ENCODE measurements around the gene KCNMB2. TPM values are rescaled to one million over a fixed set of nuclear protein-coding genes. Genes with fewer than 3 reads are reported as not detected.

Gene KCNMB2
- total RNA-seq, 1 experiment from 2014 or later, result not detected

DNA sequence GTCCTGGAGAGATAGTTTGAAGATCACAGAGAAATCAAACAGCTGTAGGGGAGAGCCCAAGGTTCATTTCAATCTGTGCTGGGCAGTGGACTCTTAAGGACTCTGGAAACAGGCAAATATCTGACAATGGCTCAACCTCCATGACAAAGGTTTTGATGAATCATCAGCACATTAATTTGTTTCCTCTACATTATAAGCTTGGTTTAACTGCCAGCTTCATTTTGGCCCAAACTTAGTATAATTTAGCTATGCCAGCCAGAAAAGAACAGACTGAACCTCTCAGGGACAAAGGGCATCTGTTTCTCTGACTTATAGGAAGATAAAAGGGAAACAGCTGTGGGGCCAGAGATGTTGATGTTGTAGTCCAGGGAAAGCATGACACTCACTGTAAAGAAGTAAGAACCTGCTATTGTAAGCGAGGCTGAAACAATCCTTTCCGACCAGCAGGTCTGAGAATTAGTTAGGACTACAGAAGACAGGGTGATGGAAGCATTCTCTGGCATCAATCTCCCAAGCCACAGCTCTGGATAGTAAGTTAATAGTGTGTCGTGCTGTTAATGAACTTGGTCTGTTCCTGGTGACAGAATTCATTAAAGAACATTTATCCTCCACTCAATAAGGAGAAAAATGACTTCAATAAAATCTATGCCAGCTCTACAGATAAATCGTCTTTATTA is 110.1 kb downstream of the KCNMB2 start:
- H3K4me3 Mint-ChIP-seq (ENCODE audit: unreplicated experiment), result no peak overlapping the region
- ChIA-PET CTCF (no interaction called here), POLR2A (no interaction called here)
- H3K27me3 Mint-ChIP-seq (ENCODE audit: insufficient read depth, unreplicated experiment), result no peaks in the 10 kb centered on the region
- no peak for DNase-seq
- peaks cover 10% of the 10 kb centered on the region for H3K9me3 Mint-ChIP-seq (ENCODE audit: unreplicated experiment)
- no peak overlapping the region for H3K4me3 ChIP-seq (ENCODE audit: low read depth, low read length)
- no peak overlapping the region for H3K27ac Mint-ChIP-seq (ENCODE audit: unreplicated experiment)
- no peaks in the 10 kb centered on the region for H3K27me3 ChIP-seq (replicated peaks; ENCODE audit: control insufficient read depth, insufficient read depth, low read length)
- no peaks in the 10 kb centered on the region for H3K4me1 Mint-ChIP-seq (ENCODE audit: low read depth, unreplicated experiment)
- no peaks in the 10 kb centered on the region for H3K36me3 Mint-ChIP-seq (ENCODE audit: insufficient read depth, unreplicated experiment)
- no peaks in the 10 kb centered on the region for H3K36me3 ChIP-seq (ENCODE audit: control insufficient read depth, insufficient read depth, low read length)
- no TSS peak for BruUV-seq (replicated peaks)
- no peaks in the 10 kb centered on the region for H3K4me1 ChIP-seq
- TF ChIP-seq, protein P1, sequence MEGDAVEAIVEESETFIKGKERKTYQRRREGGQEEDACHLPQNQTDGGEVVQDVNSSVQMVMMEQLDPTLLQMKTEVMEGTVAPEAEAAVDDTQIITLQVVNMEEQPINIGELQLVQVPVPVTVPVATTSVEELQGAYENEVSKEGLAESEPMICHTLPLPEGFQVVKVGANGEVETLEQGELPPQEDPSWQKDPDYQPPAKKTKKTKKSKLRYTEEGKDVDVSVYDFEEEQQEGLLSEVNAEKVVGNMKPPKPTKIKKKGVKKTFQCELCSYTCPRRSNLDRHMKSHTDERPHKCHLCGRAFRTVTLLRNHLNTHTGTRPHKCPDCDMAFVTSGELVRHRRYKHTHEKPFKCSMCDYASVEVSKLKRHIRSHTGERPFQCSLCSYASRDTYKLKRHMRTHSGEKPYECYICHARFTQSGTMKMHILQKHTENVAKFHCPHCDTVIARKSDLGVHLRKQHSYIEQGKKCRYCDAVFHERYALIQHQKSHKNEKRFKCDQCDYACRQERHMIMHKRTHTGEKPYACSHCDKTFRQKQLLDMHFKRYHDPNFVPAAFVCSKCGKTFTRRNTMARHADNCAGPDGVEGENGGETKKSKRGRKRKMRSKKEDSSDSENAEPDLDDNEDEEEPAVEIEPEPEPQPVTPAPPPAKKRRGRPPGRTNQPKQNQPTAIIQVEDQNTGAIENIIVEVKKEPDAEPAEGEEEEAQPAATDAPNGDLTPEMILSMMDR (IDR thresholded peaks at IDR 0.05; ENCODE audit: insufficient read depth in 1 of 2, low read depth in 1 of 2, low read length in 1 of 2, severe bottlenecking in 1 of 2, unreplicated experiment in 1 of 2), result no peak
- no peaks in the 10 kb centered on the region for H3K9me3 ChIP-seq
- intact Hi-C loops (cut with micrococcal nuclease; ENCODE audit: unreplicated experiment), result no loop called here

DNA sequence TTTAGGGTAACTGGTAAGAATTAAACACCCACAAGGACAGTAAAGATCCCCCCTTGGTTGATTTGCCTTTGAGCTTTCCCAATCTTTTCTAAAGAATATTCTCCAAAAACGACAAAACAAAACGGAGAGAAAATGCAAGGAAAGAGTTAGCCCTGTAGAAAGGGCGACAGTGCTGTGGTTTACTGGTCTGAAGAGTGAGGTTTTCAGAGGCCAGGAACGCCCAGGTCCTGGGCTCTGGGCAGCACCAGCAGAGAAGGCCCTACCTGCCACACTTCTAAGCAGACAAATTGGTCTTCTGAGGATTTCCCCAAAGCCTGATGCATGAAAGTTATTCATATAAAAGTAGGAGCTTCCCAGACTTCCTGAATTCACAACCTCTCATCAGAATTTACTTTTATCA is 119.3 kb downstream of the KCNMB2 start:
- DNase-seq, result no peak
- Histone ChIP-seq H3K9me3 (no peaks in the 10 kb centered on the region), H3K36me3 (ENCODE audit: control insufficient read depth, insufficient read depth, low read length) (no peaks in the 10 kb centered on the region), H3K27me3 (replicated peaks; ENCODE audit: control insufficient read depth, insufficient read depth, low read length) (no peaks in the 10 kb centered on the region), H3K4me1 (no peaks in the 10 kb centered on the region), H3K4me3 (ENCODE audit: low read depth, low read length) (no peak overlapping the region)
- BruUV-seq (replicated peaks), result no TSS peak
- POLR2A ChIA-PET, result no interaction called here
- Mint-ChIP-seq H3K27ac (ENCODE audit: unreplicated experiment) (no peak overlapping the region), H3K4me3 (ENCODE audit: unreplicated experiment) (no peak overlapping the region), H3K36me3 (ENCODE audit: insufficient read depth, unreplicated experiment) (no peaks in the 10 kb centered on the region), H3K27me3 (ENCODE audit: insufficient read depth, unreplicated experiment) (no peaks in the 10 kb centered on the region), H3K9me3 (ENCODE audit: unreplicated experiment) (peaks cover 10% of the 10 kb centered on the region), H3K4me1 (ENCODE audit: low read depth, unreplicated experiment) (peaks cover 7% of the 10 kb centered on the region)
- CTCF ChIA-PET, result no interaction called here
- intact Hi-C loops (cut with micrococcal nuclease; ENCODE audit: unreplicated experiment), result no loop called here
- TF ChIP-seq, protein P1 (IDR thresholded peaks at IDR 0.05; ENCODE audit: insufficient read depth in 1 of 2, low read depth in 1 of 2, low read length in 1 of 2, severe bottlenecking in 1 of 2, unreplicated experiment in 1 of 2), result no peak

DNA sequence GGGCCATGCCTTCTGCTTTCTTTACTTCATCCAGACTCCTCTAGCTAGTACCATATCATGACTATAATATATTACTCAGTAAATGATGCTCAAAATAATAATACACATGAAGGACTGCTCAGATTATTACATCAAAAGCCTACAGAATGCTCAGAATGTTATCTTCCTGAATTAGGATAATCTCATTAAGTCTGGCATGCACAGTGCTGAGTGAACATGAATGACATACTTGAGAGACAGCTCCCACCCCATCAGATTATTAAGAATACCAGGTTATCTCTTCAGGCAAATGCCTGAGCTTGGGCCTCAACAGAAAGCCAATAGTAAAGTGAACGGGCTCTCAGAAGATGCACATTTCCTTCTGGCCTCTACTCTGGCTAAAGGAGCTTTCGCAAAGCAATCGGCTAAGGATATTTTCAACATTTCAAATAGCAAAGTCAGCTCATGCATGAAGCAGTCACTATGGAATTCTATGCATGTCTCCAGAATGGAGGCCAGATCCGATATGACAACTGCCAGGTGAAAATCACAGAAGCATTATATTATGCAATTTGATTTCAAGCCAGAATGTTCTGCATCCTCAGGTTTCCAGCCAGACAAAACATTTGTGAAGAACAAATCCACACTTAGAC is 122.6 kb downstream of the KCNMB2 start:
- no peaks in the 10 kb centered on the region for H3K36me3 ChIP-seq (ENCODE audit: control insufficient read depth, insufficient read depth, low read length)
- intact Hi-C loops (cut with micrococcal nuclease; ENCODE audit: unreplicated experiment), result no loop called here
- Mint-ChIP-seq H3K36me3 (ENCODE audit: insufficient read depth, unreplicated experiment) (no peaks in the 10 kb centered on the region), H3K4me3 (ENCODE audit: unreplicated experiment) (no peak overlapping the region), H3K4me1 (ENCODE audit: low read depth, unreplicated experiment) (peaks cover 14% of the 10 kb centered on the region), H3K27ac (ENCODE audit: unreplicated experiment) (no peak overlapping the region), H3K9me3 (ENCODE audit: unreplicated experiment) (peaks cover 10% of the 10 kb centered on the region), H3K27me3 (ENCODE audit: insufficient read depth, unreplicated experiment) (no peaks in the 10 kb centered on the region)
- ChIA-PET CTCF (no interaction called here), POLR2A (no interaction called here)
- no peak overlapping the region for H3K4me3 ChIP-seq (ENCODE audit: low read depth, low read length)
- DNase-seq, result no peak
- H3K27me3 ChIP-seq (replicated peaks; ENCODE audit: control insufficient read depth, insufficient read depth, low read length), result no peaks in the 10 kb centered on the region
- TF ChIP-seq, protein P1 (IDR thresholded peaks at IDR 0.05; ENCODE audit: insufficient read depth in 1 of 2, low read depth in 1 of 2, low read length in 1 of 2, severe bottlenecking in 1 of 2, unreplicated experiment in 1 of 2), result no peak
- H3K4me1 ChIP-seq, result peaks cover 10% of the 10 kb centered on the region
- H3K9me3 ChIP-seq, result no peaks in the 10 kb centered on the region
- no TSS peak for BruUV-seq (replicated peaks)

All from Caco-2 (cell line).